ENCODE measurements around the gene ZNF536.

ZNF536 gene

DNA sequence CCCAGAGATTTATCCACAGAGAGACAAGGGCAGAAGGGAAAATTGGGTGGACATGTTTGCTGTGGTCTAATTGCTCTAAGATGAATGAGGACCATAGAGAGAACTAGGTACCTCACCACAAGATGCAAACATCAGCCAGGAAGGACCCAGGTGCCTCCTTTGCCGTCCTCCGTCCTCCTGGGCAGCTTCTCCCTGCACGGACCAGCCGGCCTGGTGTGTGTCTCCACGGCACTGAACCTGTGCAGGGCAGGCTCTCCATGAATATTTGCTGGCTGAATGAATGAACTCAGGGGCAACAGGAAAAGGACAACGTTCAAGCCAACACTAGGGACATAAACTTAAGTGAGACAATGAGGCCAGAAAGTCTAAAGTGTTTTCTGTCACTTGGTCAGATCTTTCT is 143.9 kb downstream of the ZNF536 start:
- Histone ChIP-seq H3K36me3 (ENCODE audit: insufficient read depth, low read length) (no peaks in the 10 kb centered on the region), H2AFZ (ENCODE audit: low read length, unreplicated experiment) (no peak overlapping the region), H3K4me3 (ENCODE audit: low read depth, low read length) (no peak overlapping the region), H3K79me2 (ENCODE audit: control insufficient read depth, insufficient read depth, low read length, unreplicated experiment) (no peaks in the 10 kb centered on the region), H3K27ac (ENCODE audit: low read depth, low read length) (no peak overlapping the region), H3K4me1 (ENCODE audit: control insufficient read depth, insufficient read depth, low read length, unreplicated experiment) (no peaks in the 10 kb centered on the region), H3K27me3 (ENCODE audit: insufficient read depth, low read length) (no peaks in the 10 kb centered on the region)

DNA sequence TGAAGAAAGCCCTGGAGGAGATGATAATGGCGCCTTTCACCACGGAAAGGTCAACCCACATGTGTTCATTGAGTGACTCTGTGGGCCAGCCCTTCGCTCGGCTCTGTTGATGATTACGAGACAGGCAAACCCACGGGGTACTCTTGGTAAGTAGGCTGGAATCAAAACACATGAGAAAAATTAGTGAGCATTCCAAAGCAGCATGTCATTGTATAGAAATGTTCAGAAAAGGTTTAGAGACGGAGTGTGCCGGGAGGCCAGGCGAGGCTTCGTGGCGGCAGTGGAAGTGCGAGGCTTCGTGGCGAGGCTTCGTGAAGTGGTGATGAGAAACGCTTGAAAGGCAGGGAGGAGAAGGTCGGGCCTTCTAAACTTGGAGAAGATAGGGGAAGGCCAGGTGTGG is 144.3 kb downstream of the ZNF536 start:
- Histone ChIP-seq H3K27me3 (ENCODE audit: insufficient read depth, low read length) (no peaks in the 10 kb centered on the region), H3K4me1 (ENCODE audit: control insufficient read depth, insufficient read depth, low read length, unreplicated experiment) (no peaks in the 10 kb centered on the region), H3K36me3 (ENCODE audit: insufficient read depth, low read length) (no peaks in the 10 kb centered on the region), H3K4me3 (ENCODE audit: low read depth, low read length) (no peak overlapping the region), H3K79me2 (ENCODE audit: control insufficient read depth, insufficient read depth, low read length, unreplicated experiment) (no peaks in the 10 kb centered on the region), H3K27ac (ENCODE audit: low read depth, low read length) (no peak overlapping the region), H2AFZ (ENCODE audit: low read length, unreplicated experiment) (no peak overlapping the region)

DNA sequence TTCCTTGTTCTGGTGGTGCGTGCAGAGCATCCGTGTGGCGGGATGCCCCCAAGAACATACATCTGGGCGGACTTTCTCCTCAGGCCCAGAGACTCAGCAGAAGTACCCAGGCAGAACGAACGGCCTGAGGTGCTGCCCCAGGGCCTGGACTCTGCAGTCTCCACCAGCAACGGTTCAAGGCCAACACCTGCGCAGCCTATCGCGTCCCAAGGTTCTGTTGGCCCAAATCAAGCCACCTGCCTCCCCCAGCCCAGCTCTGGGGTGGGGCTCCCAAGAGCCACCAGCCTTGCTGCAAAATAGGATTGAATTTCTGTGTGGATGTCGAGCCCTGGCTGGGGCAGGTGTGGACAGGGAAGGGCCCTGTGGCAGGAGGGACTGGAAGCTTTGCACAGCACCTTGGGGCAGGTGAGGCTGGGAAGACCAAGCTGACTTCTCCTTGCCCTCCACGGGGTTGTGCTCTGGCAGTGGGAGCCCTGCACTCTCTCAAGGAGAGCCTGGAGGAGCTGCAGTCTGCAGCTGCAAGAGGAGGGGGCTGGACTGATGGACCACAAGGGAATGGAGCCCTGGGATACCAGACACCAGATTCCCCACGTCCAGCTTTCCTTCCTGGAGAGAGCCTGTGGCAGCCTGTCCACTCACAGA is 146.9 kb downstream of the ZNF536 start:
- no peak overlapping the region for H3K4me3 ChIP-seq (ENCODE audit: low read depth, low read length)
- no peaks in the 10 kb centered on the region for H3K36me3 ChIP-seq (ENCODE audit: insufficient read depth, low read length)
- H3K27ac ChIP-seq (ENCODE audit: low read depth, low read length) = no peak overlapping the region
- no peaks in the 10 kb centered on the region for H3K4me1 ChIP-seq (ENCODE audit: control insufficient read depth, insufficient read depth, low read length, unreplicated experiment)
- H3K79me2 ChIP-seq (ENCODE audit: control insufficient read depth, insufficient read depth, low read length, unreplicated experiment) = no peaks in the 10 kb centered on the region
- H3K27me3 ChIP-seq (ENCODE audit: insufficient read depth, low read length) = no peaks in the 10 kb centered on the region
- H2AFZ ChIP-seq (ENCODE audit: low read length, unreplicated experiment) = no peak overlapping the region

DNA sequence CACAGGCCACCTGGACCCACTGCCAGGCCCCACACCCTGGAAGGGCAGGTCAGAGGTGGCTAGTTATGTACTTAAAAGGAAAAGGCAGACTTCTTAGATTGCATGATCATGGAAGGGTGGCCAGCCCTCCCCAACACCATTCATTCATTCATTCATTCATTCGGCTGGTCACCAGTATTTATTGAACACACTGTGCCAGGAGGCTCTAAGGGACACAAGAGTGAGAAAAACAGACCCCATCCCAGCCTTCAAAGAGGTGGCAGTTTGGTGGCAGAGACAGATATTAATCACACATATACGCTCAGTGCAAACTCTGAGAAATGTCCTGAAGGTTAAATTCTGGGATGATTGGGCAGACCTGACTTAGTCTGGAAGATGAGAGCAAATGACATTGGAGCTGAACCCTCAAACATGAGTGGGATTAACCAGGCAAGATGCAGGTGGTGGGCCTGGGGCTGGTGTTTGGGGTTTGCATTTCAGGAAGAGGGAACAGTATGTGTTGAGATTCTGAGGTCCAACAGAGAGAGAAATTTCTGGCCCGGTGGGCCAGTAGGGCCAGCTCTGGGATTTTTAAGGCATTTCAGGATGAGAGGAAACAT is 147.5 kb downstream of the ZNF536 start:
- Histone ChIP-seq H3K36me3 (ENCODE audit: insufficient read depth, low read length) (no peaks in the 10 kb centered on the region), H3K27me3 (ENCODE audit: insufficient read depth, low read length) (no peaks in the 10 kb centered on the region), H2AFZ (ENCODE audit: low read length, unreplicated experiment) (no peak overlapping the region), H3K27ac (ENCODE audit: low read depth, low read length) (no peak overlapping the region), H3K4me3 (ENCODE audit: low read depth, low read length) (no peak overlapping the region), H3K4me1 (ENCODE audit: control insufficient read depth, insufficient read depth, low read length, unreplicated experiment) (no peaks in the 10 kb centered on the region), H3K79me2 (ENCODE audit: control insufficient read depth, insufficient read depth, low read length, unreplicated experiment) (no peaks in the 10 kb centered on the region)

DNA sequence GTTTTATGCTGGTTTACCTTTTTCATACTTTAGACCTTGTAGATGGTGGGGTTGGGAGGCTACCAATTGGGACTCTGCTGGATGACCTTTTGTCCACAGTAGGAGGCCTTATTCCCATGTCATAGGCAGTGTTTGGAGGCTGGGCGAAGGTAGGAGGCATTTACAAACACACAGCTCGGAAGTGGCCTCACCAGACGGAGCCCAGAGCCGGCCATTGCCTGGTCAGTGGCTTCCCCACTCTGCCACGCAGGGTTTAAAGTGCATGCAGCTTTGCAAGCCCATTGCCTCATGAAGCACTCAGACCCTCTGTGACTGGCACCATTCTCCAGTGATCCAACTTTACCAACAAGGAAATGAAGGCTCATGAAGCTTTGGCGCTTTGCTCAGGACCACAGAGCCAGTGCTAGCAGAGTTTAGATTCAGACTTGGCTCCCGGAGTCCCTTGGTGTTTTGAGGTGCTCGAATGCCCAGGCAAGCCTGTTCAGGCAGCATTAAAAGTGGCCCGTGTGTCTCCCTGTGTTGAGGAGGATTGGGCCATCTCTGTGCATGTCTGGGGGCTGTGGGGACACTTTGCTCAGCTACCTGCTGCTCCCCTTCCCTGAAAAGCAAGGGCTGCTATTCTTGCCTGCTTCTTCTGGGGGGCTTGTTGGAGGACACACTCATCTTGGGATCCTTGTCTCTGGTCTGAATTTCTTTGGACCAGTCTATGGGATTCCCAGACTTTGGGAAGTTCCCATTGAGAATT is 148.7 kb downstream of the ZNF536 start:
- Histone ChIP-seq H3K27me3 (ENCODE audit: insufficient read depth, low read length) (no peaks in the 10 kb centered on the region), H2AFZ (ENCODE audit: low read length, unreplicated experiment) (no peak overlapping the region), H3K4me3 (ENCODE audit: low read depth, low read length) (no peak overlapping the region), H3K4me1 (ENCODE audit: control insufficient read depth, insufficient read depth, low read length, unreplicated experiment) (no peaks in the 10 kb centered on the region), H3K36me3 (ENCODE audit: insufficient read depth, low read length) (no peaks in the 10 kb centered on the region), H3K79me2 (ENCODE audit: control insufficient read depth, insufficient read depth, low read length, unreplicated experiment) (no peaks in the 10 kb centered on the region), H3K27ac (ENCODE audit: low read depth, low read length) (no peak overlapping the region)

DNA sequence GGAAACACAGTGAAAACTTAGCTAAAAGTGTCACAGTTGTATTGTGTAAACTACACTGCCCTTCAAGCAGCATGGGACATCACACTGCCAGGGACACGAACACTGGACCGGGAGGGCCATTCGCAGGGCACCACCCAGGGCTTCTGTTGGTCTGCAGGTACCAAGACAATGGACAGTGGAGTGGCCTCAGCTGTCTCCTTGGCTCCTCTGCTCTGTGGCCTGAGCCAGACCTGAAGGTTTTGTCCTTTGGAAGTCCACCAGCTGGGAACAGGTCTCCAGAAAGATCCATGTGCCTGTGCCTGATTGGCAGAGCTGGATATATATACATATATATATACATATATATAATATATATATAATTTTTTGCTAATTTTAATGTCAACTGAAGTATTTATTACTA is 149.8 kb downstream of the ZNF536 start:
- H3K36me3 ChIP-seq (ENCODE audit: insufficient read depth, low read length) = no peaks in the 10 kb centered on the region
- H2AFZ ChIP-seq (ENCODE audit: low read length, unreplicated experiment) = no peak overlapping the region
- no peaks in the 10 kb centered on the region for H3K79me2 ChIP-seq (ENCODE audit: control insufficient read depth, insufficient read depth, low read length, unreplicated experiment)
- H3K27me3 ChIP-seq (ENCODE audit: insufficient read depth, low read length) = no peaks in the 10 kb centered on the region
- no peaks in the 10 kb centered on the region for H3K4me1 ChIP-seq (ENCODE audit: control insufficient read depth, insufficient read depth, low read length, unreplicated experiment)
- H3K27ac ChIP-seq (ENCODE audit: low read depth, low read length) = no peak overlapping the region
- H3K4me3 ChIP-seq (ENCODE audit: low read depth, low read length) = no peak overlapping the region

DNA sequence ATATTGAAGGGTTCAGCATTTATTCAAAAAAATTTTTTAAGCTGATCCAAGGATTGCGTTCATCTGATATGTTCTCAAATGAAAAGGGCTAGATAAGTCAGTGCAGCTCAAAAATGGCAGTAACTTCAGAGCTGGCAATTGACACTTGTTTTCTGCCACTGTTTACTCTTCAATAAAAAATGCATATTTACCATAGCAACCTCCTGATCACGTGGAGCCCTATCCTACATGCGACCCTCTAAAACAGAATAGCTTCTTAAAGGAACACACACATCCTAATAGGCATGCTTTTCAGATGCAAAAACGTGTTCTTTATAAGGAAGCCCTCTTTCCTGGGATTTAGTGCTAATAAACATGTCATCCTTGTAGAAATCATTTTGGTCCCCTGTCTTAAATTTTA is 150.2 kb downstream of the ZNF536 start:
- H3K79me2 ChIP-seq (ENCODE audit: control insufficient read depth, insufficient read depth, low read length, unreplicated experiment) = no peaks in the 10 kb centered on the region
- H2AFZ ChIP-seq (ENCODE audit: low read length, unreplicated experiment) = no peak overlapping the region
- H3K27me3 ChIP-seq (ENCODE audit: insufficient read depth, low read length) = no peaks in the 10 kb centered on the region
- H3K4me1 ChIP-seq (ENCODE audit: control insufficient read depth, insufficient read depth, low read length, unreplicated experiment) = no peaks in the 10 kb centered on the region
- H3K4me3 ChIP-seq (ENCODE audit: low read depth, low read length) = no peak overlapping the region
- H3K27ac ChIP-seq (ENCODE audit: low read depth, low read length) = no peak overlapping the region
- H3K36me3 ChIP-seq (ENCODE audit: insufficient read depth, low read length) = no peaks in the 10 kb centered on the region

DNA sequence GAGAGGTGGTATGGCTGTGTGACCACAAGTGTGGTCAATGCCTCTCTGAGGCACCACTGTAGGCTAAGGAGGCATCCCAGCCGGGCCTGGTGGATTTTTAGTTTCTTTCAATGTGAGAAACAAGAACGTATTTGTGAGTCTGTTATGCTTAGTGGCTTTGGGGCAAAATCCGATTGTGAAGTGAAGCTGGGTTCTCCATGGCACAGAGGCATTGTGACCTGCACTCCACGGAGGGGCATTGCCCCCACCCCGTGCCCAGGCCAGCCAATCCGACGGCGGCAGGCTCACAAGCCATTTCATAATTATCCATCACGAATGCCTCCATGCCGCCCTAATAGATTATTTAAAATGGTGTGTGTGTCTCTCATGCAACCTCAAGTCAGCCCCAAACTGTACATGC is 151.6 kb downstream of the ZNF536 start:
- Histone ChIP-seq H3K36me3 (ENCODE audit: insufficient read depth, low read length) (no peaks in the 10 kb centered on the region), H3K4me3 (ENCODE audit: low read depth, low read length) (no peak overlapping the region), H3K27ac (ENCODE audit: low read depth, low read length) (no peak overlapping the region), H2AFZ (ENCODE audit: low read length, unreplicated experiment) (no peak overlapping the region), H3K79me2 (ENCODE audit: control insufficient read depth, insufficient read depth, low read length, unreplicated experiment) (no peaks in the 10 kb centered on the region), H3K4me1 (ENCODE audit: control insufficient read depth, insufficient read depth, low read length, unreplicated experiment) (no peaks in the 10 kb centered on the region), H3K27me3 (ENCODE audit: insufficient read depth, low read length) (no peaks in the 10 kb centered on the region)

DNA sequence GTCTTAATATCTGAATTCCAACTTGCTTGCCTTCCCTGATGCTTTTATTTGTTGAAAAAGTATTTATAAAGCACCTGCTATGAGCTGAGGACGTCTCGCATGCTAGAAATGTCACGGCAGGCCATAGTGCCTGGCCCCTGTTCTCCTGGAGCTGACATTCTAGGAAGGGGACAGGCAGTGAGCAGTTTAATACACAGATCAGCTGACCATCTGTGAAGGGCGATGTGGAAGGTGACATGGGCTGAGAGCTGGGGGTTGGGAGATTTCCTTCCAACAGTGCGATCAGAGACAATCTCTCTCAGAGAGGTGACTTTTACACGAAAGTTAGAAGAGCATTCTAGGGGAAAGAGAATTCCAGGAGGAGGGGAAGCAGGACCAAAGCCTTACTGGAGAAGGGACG is 153.2 kb downstream of the ZNF536 start:
- no peaks in the 10 kb centered on the region for H3K79me2 ChIP-seq (ENCODE audit: control insufficient read depth, insufficient read depth, low read length, unreplicated experiment)
- H3K4me1 ChIP-seq (ENCODE audit: control insufficient read depth, insufficient read depth, low read length, unreplicated experiment) = no peaks in the 10 kb centered on the region
- H2AFZ ChIP-seq (ENCODE audit: low read length, unreplicated experiment) = no peak overlapping the region
- H3K36me3 ChIP-seq (ENCODE audit: insufficient read depth, low read length) = no peaks in the 10 kb centered on the region
- H3K4me3 ChIP-seq (ENCODE audit: low read depth, low read length) = no peak overlapping the region
- no peaks in the 10 kb centered on the region for H3K27me3 ChIP-seq (ENCODE audit: insufficient read depth, low read length)
- no peak overlapping the region for H3K27ac ChIP-seq (ENCODE audit: low read depth, low read length)

DNA sequence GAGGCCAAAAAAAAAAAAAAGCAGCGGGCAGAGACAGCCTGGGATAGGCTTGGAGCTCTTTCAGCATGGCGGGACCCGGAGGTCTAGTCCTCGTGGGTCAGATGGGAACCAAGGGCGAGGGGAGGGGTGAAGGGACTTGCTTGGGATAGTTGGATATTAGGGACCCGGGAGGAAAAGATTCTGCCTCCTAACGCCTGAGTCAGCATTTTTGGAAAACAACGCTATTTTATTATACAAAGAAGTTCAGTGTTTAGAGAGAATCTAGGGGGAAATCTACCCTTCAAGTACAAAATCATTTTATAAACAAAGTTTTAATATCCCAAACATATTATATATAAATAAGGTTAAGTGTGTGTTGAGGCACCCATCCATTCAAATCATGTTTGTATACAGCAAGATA is 156.7 kb downstream of the ZNF536 start:
- no peaks in the 10 kb centered on the region for H3K4me1 ChIP-seq (ENCODE audit: control insufficient read depth, insufficient read depth, low read length, unreplicated experiment)
- no peaks in the 10 kb centered on the region for H3K36me3 ChIP-seq (ENCODE audit: insufficient read depth, low read length)
- H3K27me3 ChIP-seq (ENCODE audit: insufficient read depth, low read length) = no peaks in the 10 kb centered on the region
- no peak overlapping the region for H3K4me3 ChIP-seq (ENCODE audit: low read depth, low read length)
- H3K27ac ChIP-seq (ENCODE audit: low read depth, low read length) = no peak overlapping the region
- no peaks in the 10 kb centered on the region for H3K79me2 ChIP-seq (ENCODE audit: control insufficient read depth, insufficient read depth, low read length, unreplicated experiment)
- H2AFZ ChIP-seq (ENCODE audit: low read length, unreplicated experiment) = no peak overlapping the region

DNA sequence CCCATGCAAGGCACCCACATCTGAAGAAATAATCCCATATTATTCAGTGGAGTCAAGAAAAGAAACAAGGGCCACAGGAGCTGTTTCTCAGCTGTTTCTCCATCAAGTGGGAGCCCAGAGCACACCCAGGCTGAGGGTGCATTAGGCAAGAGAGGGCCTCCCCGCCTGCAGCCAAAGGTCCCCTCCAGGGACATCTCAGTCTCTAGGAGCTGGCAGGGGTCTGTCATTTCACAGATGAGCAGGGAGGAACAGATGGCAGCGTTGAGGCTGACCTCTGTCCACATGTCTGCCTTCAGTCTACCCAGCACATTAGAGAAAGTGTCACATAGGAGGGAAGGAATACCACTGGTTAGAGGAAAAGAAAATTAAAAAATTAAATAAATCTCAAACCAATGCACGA is 157.7 kb downstream of the ZNF536 start:
- H3K27ac ChIP-seq (ENCODE audit: low read depth, low read length) = no peak overlapping the region
- no peaks in the 10 kb centered on the region for H3K79me2 ChIP-seq (ENCODE audit: control insufficient read depth, insufficient read depth, low read length, unreplicated experiment)

More for the DNA sequence above, 157.7 kb downstream of the ZNF536 start:
- Histone ChIP-seq H3K4me1 (ENCODE audit: control insufficient read depth, insufficient read depth, low read length, unreplicated experiment) (no peaks in the 10 kb centered on the region), H3K27me3 (ENCODE audit: insufficient read depth, low read length) (no peaks in the 10 kb centered on the region), H3K4me3 (ENCODE audit: low read depth, low read length) (no peak overlapping the region), H3K36me3 (ENCODE audit: insufficient read depth, low read length) (no peaks in the 10 kb centered on the region), H2AFZ (ENCODE audit: low read length, unreplicated experiment) (no peak overlapping the region)

Data from ACC112 (cell line).